HL-60/S4 treated with retinoic acid at 250 ng/mL for 4 days and 3 days (cell line): Measurements from ENCODE around the gene USP17L18.
"Not testable (repeated sequence)": the region's sequence is repeated elsewhere in the genome, so short reads cannot be mapped to it uniquely, and the experiment has no call there.

Experiments
- in situ Hi-C: fragments of 300-500 bp; cut with MboI; formaldehyde crosslinking; loops from 2 replicates; pipeline ENCODE4 v1.7.0; 2022; ENCODE audit warnings: low sequenced_read_pairs

The USP17L18 gene

GRCh38 chr4:9247953-9248680, at the start of gene USP17L18:
USP17L18 (plus strand) TSS chr4:9248630; CDS start chr4:9248630, 0 bp downstream.
- in situ Hi-C loops, result not testable (repeated sequence)

- in situ Hi-C loops, result not testable (repeated sequence)
Measured at GRCh38 chr4:9210357-9210756, 38.1 kb upstream of the USP17L18 start, which contains the start of gene USP17L10. USP17L10 (plus strand) TSS chr4:9210657; CDS start chr4:9210657, 0 bp downstream.

- in situ Hi-C loops, result not testable (repeated sequence)
Measured at GRCh38 chr4:9214701-9215100, 33.7 kb upstream of the USP17L18 start.

- in situ Hi-C loops, result not testable (repeated sequence)
Measured at GRCh38 chr4:9215105-9215504, 33.3 kb upstream of the USP17L18 start, which contains the start of gene USP17L11. USP17L11 (plus strand) TSS chr4:9215405; CDS start chr4:9215405, 0 bp downstream.

- in situ Hi-C loops, result not testable (repeated sequence)
Measured at GRCh38 chr4:9219852-9220251, 28.6 kb upstream of the USP17L18 start, which contains the start of gene USP17L12. USP17L12 (plus strand) TSS chr4:9220152; CDS start chr4:9220152, 0 bp downstream.

GRCh38 chr4:9224596-9224995, 23.8 kb upstream of the USP17L18 start, which contains the start of gene USP17L13:
USP17L13 (plus strand) TSS chr4:9224896; CDS start chr4:9224896, 0 bp downstream.
- in situ Hi-C loops, result not testable (repeated sequence)

- in situ Hi-C loops, result not testable (repeated sequence)
Measured at GRCh38 chr4:9230249-9230648, 18.2 kb upstream of the USP17L18 start.

GRCh38 chr4:9234085-9234484, 14.3 kb upstream of the USP17L18 start, which contains the start of gene USP17L15:
USP17L15 (plus strand) TSS chr4:9234385; CDS start chr4:9234385, 0 bp downstream.
- in situ Hi-C loops, result not testable (repeated sequence)

GRCh38 chr4:9238461-9238860, 10.0 kb upstream of the USP17L18 start:
- in situ Hi-C loops, result not testable (repeated sequence)

GRCh38 chr4:9243579-9243978, 4.9 kb upstream of the USP17L18 start, which contains the start of gene USP17L17:
USP17L17 (plus strand) TSS chr4:9243879; CDS start chr4:9243879, 0 bp downstream.
- in situ Hi-C loops, result not testable (repeated sequence)

- in situ Hi-C loops, result not testable (repeated sequence)
Measured at GRCh38 chr4:9253078-9253477, 4.6 kb downstream of the USP17L18 start, which contains the start of gene USP17L19. USP17L19 (plus strand) TSS chr4:9253378; CDS start chr4:9253378, 0 bp downstream.

GRCh38 chr4:9257824-9258223, 9.4 kb downstream of the USP17L18 start, which contains the start of gene USP17L20:
USP17L20 (plus strand) TSS chr4:9258124; CDS start chr4:9258124, 0 bp downstream.
- in situ Hi-C loops, result not testable (repeated sequence)

- in situ Hi-C loops, result not testable (repeated sequence)
Measured at GRCh38 chr4:9262572-9262971, 14.1 kb downstream of the USP17L18 start, which contains the start of gene USP17L21. USP17L21 (plus strand) TSS chr4:9262872; CDS start chr4:9262872, 0 bp downstream.

GRCh38 chr4:9267319-9267718, 18.9 kb downstream of the USP17L18 start, which contains the start of gene USP17L22:
USP17L22 (plus strand) TSS chr4:9267619; CDS start chr4:9267619, 0 bp downstream.
- in situ Hi-C loops, result not testable (repeated sequence)

- in situ Hi-C loops, result not testable (repeated sequence)
Measured at GRCh38 chr4:9271719-9272118, 23.3 kb downstream of the USP17L18 start.
